SK-N-SH treated with all-trans-retinoic acid at 6 μM for 48 hours (cell line): ENCODE results near the gene GJC2.

ENCODE experiments used
- ATAC-seq: fragments of 200-7000 bp; cut with Tn5 transposase; 3 replicates; pipeline ENCODE4 v1.9.1; 2020; ENCODE audit warnings: mild to moderate bottlenecking, moderate library complexity
- ARNTL ChIP-seq: fragments of 450-650 bp; formaldehyde crosslinking; IDR thresholded peaks from 2 replicates; pipeline ENCODE4 v1.5.0; 2020; ENCODE audit warnings: low read depth, mild to moderate bottlenecking, moderate library complexity, borderline replicate concordance
- BACH2 ChIP-seq: fragments of 250-450 bp; sonication (Bioruptor Pico); IDR thresholded peaks from 2 replicates; pipeline ENCODE4 v1.9.0; 2021; ENCODE audit warnings: mild to moderate bottlenecking, borderline replicate concordance
- CSDC2 ChIP-seq: fragments of 250-450 bp; sonication (Bioruptor Pico); IDR thresholded peaks from 2 replicates; pipeline ENCODE4 v1.5.0; 2020; ENCODE audit warnings: mild to moderate bottlenecking, moderate library complexity
- ESRRG ChIP-seq: fragments of 250-450 bp; sonication (Bioruptor Pico); IDR thresholded peaks from 2 replicates; pipeline ENCODE4 v1.6.1; 2021; ENCODE audit warnings: mild to moderate bottlenecking
- GLIS3 ChIP-seq: fragments of 250-450 bp; sonication (Bioruptor Pico); IDR thresholded peaks from 2 replicates; pipeline ENCODE4 v1.5.0; 2020; ENCODE audit warnings: mild to moderate bottlenecking, moderate library complexity
- ISL1 ChIP-seq: fragments of 250-450 bp; sonication (Bioruptor Pico); IDR thresholded peaks from 2 replicates; pipeline ENCODE4 v2.1.2; 2022; ENCODE audit warnings: mild to moderate bottlenecking, moderate library complexity
- OSR1 ChIP-seq: fragments of 250-450 bp; sonication (Bioruptor Pico); IDR thresholded peaks from 2 replicates; pipeline ENCODE4 v1.8.0; 2022; ENCODE audit warnings: moderate library complexity, mild to moderate bottlenecking, inconsistent platforms
- PPARA ChIP-seq: fragments of 250-450 bp; sonication (Bioruptor Pico); IDR thresholded peaks from 2 replicates; pipeline ENCODE4 v1.5.0; 2020; ENCODE audit warnings: mild to moderate bottlenecking, borderline replicate concordance
- RARB ChIP-seq: fragments of 250-450 bp; sonication (Bioruptor Pico); IDR thresholded peaks from 2 replicates; pipeline ENCODE4 v1.8.0; 2021; ENCODE audit warnings: mild to moderate bottlenecking, moderate library complexity
- SNAI2 ChIP-seq: fragments of 250-450 bp; sonication (Bioruptor Pico); IDR thresholded peaks from 2 replicates; pipeline ENCODE4 v1.5.0; 2020; ENCODE audit warnings: mild to moderate bottlenecking, moderate library complexity
- ZC3H10 ChIP-seq: fragments of 250-450 bp; sonication (Bioruptor Pico); IDR thresholded peaks from 2 replicates; pipeline ENCODE4 v1.5.1; 2021; ENCODE audit warnings: mild to moderate bottlenecking, moderate library complexity
- ZFP3 ChIP-seq: fragments of 250-450 bp; sonication (Bioruptor Pico); IDR thresholded peaks from 2 replicates; pipeline ENCODE4 v1.5.0; 2020; ENCODE audit warnings: mild to moderate bottlenecking, moderate library complexity
- ZFP30 ChIP-seq: fragments of 450-650 bp; formaldehyde crosslinking; IDR thresholded peaks from 2 replicates; pipeline ENCODE4 v1.5.0; 2022; ENCODE audit warnings: mild to moderate bottlenecking, moderate library complexity
- ZNF70 ChIP-seq: fragments of 450-650 bp; formaldehyde crosslinking; IDR thresholded peaks from 2 replicates; pipeline ENCODE4 v1.5.0; 2020; ENCODE audit warnings: mild to moderate bottlenecking, moderate library complexity
- ZNF8 ChIP-seq: fragments of 450-650 bp; formaldehyde crosslinking; IDR thresholded peaks from 2 replicates; pipeline ENCODE4 v1.5.0; 2020; ENCODE audit warnings: mild to moderate bottlenecking, moderate library complexity
- TF ChIP-seq, protein P1 (sequence below): fragments of 250-450 bp; sonication (Bioruptor Pico); IDR thresholded peaks from 2 replicates; pipeline ENCODE4 v1.5.1; 2020; ENCODE audit warnings: low read depth, mild to moderate bottlenecking, moderate library complexity
- TF ChIP-seq, protein P2 (sequence below): fragments of 250-450 bp; sonication (Bioruptor Pico); IDR thresholded peaks from 2 replicates; pipeline ENCODE4 v1.8.0; 2021; ENCODE audit warnings: low read depth, mild to moderate bottlenecking, moderate library complexity, borderline replicate concordance
- TF ChIP-seq, protein P3 (sequence below): fragments of 250-450 bp; sonication (Bioruptor Pico); IDR thresholded peaks from 2 replicates; pipeline ENCODE4 v1.8.0; 2020; ENCODE audit warnings: mild to moderate bottlenecking, moderate library complexity, borderline replicate concordance
- TF ChIP-seq, protein P4 (sequence below): fragments of 250-450 bp; sonication (Bioruptor Pico); IDR thresholded peaks from 2 replicates; pipeline ENCODE4 v1.5.1; 2021; ENCODE audit warnings: mild to moderate bottlenecking, moderate library complexity
- TF ChIP-seq, protein P5 (sequence below): fragments of 250-450 bp; sonication (Bioruptor Pico); IDR thresholded peaks from 2 replicates; pipeline ENCODE4 v1.5.0; 2020; ENCODE audit warnings: mild to moderate bottlenecking, moderate library complexity

GJC2 gene

DNA sequence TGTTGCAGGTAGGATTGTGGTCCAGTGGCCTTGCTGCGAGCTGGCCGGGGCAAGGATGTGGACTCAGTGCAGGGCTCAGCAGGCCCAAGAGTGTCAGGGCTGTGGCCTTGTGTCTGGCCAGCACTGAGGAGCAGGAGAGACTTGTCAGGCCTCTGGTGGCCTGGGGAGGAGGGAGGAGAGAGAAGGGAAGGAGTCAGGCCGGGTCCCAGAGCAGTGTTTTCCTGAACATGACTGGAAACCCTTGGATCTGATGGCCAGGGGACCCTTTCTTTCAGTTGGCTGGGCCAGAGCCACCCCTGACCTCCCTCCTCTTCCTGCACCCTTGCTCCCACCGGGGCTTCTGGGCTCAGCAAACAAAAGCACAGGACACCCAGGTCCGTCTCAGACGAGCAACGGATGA is 20.9 kb downstream of the GJC2 start:
- TF ChIP-seq ZNF70 (CRISPR knock-in tag) (no peak), ARNTL (CRISPR knock-in tag) (no peak), PPARA (CRISPR knock-in tag) (no peak), CSDC2 (no peak)
- TF ChIP-seq, protein P1, sequence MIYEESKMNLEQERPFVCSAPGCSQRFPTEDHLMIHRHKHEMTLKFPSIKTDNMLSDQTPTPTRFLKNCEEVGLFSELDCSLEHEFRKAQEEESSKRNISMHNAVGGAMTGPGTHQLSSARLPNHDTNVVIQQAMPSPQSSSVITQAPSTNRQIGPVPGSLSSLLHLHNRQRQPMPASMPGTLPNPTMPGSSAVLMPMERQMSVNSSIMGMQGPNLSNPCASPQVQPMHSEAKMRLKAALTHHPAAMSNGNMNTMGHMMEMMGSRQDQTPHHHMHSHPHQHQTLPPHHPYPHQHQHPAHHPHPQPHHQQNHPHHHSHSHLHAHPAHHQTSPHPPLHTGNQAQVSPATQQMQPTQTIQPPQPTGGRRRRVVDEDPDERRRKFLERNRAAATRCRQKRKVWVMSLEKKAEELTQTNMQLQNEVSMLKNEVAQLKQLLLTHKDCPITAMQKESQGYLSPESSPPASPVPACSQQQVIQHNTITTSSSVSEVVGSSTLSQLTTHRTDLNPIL (CRISPR knock-in tag): no peak
- TF ChIP-seq, protein P2, sequence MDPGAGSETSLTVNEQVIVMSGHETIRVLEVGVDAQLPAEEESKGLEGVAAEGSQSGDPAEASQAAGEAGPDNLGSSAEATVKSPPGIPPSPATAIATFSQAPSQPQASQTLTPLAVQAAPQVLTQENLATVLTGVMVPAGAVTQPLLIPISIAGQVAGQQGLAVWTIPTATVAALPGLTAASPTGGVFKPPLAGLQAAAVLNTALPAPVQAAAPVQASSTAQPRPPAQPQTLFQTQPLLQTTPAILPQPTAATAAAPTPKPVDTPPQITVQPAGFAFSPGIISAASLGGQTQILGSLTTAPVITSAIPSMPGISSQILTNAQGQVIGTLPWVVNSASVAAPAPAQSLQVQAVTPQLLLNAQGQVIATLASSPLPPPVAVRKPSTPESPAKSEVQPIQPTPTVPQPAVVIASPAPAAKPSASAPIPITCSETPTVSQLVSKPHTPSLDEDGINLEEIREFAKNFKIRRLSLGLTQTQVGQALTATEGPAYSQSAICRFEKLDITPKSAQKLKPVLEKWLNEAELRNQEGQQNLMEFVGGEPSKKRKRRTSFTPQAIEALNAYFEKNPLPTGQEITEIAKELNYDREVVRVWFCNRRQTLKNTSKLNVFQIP: no peak
- no peak for ATAC-seq

DNA sequence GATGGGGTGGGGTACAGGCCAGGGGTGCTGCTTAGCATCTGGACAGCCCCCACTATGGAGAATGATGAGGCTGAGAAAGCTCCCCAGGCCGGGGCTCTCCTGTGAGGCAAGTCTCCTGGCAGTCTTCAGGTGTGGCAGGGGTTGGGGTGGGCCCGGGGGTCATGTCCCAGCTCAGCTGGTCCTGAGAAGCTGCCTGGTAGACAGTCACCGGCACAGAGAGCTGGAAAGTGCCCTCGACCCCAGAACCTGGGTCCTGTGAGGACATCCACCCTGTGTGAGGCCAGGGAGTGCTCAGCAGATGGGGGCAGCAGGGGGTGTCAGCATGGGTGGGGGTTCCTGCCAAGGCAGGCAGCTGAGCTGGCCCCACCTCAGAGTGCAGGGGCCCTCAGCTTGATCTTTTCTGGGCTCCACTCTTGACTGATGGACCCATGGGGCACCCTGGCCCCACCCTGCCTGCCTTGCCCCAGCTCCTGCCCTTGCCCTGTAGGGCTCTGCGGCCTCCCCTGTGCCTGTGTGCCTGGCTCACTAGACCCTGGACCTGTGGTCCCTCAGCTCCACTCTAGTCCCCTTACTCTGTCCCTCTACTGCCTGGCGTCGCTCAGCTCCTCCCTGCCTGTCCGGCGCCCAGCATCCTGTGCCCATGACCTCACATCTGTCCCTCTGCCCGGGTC is 21.6 kb downstream of the GJC2 start:
- no peak for ATAC-seq
- TF ChIP-seq ISL1 (CRISPR knock-in tag) (no peak), OSR1 (CRISPR knock-in tag) (no peak), ZNF8 (CRISPR knock-in tag) (no peak), GLIS3 (CRISPR knock-in tag) (no peak), ZC3H10 (CRISPR knock-in tag) (no peak)
- TF ChIP-seq, protein P3, sequence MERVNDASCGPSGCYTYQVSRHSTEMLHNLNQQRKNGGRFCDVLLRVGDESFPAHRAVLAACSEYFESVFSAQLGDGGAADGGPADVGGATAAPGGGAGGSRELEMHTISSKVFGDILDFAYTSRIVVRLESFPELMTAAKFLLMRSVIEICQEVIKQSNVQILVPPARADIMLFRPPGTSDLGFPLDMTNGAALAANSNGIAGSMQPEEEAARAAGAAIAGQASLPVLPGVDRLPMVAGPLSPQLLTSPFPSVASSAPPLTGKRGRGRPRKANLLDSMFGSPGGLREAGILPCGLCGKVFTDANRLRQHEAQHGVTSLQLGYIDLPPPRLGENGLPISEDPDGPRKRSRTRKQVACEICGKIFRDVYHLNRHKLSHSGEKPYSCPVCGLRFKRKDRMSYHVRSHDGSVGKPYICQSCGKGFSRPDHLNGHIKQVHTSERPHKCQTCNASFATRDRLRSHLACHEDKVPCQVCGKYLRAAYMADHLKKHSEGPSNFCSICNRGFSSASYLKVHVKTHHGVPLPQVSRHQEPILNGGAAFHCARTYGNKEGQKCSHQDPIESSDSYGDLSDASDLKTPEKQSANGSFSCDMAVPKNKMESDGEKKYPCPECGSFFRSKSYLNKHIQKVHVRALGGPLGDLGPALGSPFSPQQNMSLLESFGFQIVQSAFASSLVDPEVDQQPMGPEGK (CRISPR knock-in tag): no peak
- TF ChIP-seq, protein P4, sequence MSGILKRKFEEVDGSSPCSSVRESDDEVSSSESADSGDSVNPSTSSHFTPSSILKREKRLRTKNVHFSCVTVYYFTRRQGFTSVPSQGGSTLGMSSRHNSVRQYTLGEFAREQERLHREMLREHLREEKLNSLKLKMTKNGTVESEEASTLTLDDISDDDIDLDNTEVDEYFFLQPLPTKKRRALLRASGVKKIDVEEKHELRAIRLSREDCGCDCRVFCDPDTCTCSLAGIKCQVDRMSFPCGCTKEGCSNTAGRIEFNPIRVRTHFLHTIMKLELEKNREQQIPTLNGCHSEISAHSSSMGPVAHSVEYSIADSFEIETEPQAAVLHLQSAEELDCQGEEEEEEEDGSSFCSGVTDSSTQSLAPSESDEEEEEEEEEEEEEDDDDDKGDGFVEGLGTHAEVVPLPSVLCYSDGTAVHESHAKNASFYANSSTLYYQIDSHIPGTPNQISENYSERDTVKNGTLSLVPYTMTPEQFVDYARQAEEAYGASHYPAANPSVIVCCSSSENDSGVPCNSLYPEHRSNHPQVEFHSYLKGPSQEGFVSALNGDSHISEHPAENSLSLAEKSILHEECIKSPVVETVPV: no peak

DNA sequence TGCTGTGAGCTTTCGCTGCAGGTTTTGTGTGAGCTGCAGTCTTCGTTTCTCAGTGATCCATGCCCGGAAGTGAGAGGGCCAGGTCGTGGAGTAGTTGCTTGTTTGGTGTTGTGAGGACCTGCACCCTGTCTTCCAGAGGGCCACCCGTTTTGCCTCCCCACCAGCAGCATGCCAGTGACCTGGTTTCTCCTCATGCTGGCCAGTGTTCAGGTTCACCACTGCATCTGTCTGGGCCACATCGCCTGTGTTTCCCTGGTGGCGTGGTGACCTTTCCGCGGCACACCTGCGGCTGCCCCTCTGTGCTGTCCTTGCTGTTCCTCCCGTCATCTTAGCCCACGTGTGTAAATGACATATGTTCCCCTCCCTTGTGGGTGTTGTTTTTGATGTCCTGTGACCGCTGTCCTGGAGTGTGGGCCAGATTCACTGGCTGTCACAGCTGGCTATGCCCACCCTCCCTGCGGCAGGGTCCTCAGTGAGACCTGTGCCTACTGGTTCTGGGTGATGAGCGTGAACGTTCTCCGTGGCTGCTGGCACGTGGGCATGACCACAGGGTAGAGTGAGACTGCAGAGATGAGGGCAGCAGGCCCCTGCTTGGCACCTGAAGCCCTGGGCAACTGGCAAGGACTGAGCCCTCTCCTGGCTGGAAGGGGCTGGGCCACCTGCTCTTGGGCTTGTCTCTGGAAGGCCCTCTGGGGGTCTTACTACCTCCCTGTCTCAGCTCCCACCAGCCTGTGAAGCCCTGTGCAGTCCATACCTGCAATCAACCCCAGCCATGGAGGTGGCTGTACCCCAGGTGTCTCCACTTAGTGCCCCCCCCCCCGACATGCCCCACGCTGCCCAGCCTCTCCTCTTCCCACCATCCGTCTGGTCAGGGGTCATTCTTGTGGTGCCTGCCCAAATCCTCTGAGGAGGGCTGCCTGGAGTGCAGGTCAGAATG is 23.1 kb downstream of the GJC2 start:
- no peak for ATAC-seq
- TF ChIP-seq SNAI2 (CRISPR knock-in tag): no peak
- TF ChIP-seq, protein P4: no peak
- no peak for TF ChIP-seq ZNF70 (CRISPR knock-in tag)
- no peak for TF ChIP-seq GLIS3 (CRISPR knock-in tag)
- no peak for TF ChIP-seq ZFP30
- no peak for TF ChIP-seq PPARA (CRISPR knock-in tag)
- no peak for TF ChIP-seq ESRRG (CRISPR knock-in tag)
- TF ChIP-seq ZC3H10 (CRISPR knock-in tag): no peak
- no peak for TF ChIP-seq RARB (CRISPR knock-in tag)
- TF ChIP-seq, protein P2: no peak
- TF ChIP-seq BACH2 (CRISPR knock-in tag): no peak
- no peak for TF ChIP-seq ARNTL (CRISPR knock-in tag)
- no peak for TF ChIP-seq ZNF8 (CRISPR knock-in tag)
- TF ChIP-seq, protein P3 (CRISPR knock-in tag): no peak
- TF ChIP-seq OSR1 (CRISPR knock-in tag): no peak
- no peak for TF ChIP-seq ZFP3 (CRISPR knock-in tag)
- TF ChIP-seq CSDC2: no peak
- TF ChIP-seq, protein P5, sequence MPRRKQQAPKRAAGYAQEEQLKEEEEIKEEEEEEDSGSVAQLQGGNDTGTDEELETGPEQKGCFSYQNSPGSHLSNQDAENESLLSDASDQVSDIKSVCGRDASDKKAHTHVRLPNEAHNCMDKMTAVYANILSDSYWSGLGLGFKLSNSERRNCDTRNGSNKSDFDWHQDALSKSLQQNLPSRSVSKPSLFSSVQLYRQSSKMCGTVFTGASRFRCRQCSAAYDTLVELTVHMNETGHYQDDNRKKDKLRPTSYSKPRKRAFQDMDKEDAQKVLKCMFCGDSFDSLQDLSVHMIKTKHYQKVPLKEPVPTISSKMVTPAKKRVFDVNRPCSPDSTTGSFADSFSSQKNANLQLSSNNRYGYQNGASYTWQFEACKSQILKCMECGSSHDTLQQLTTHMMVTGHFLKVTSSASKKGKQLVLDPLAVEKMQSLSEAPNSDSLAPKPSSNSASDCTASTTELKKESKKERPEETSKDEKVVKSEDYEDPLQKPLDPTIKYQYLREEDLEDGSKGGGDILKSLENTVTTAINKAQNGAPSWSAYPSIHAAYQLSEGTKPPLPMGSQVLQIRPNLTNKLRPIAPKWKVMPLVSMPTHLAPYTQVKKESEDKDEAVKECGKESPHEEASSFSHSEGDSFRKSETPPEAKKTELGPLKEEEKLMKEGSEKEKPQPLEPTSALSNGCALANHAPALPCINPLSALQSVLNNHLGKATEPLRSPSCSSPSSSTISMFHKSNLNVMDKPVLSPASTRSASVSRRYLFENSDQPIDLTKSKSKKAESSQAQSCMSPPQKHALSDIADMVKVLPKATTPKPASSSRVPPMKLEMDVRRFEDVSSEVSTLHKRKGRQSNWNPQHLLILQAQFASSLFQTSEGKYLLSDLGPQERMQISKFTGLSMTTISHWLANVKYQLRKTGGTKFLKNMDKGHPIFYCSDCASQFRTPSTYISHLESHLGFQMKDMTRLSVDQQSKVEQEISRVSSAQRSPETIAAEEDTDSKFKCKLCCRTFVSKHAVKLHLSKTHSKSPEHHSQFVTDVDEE: no peak
